H1 (cell line): ENCODE results near the gene GAREM2. TPM values are rescaled to one million over a fixed set of nuclear protein-coding genes. Genes with fewer than 3 reads are reported as not detected.

Source experiments
- CTCF ChIA-PET: fragments of 300-600 bp; sonication (Branson Sonifier 250); formaldehyde crosslinking; loops from one replicate; lab custom pipeline; 2021; ENCODE audit not compliant: partially characterized antibody; lab: Charles Lee
- POLR2A ChIA-PET: fragments of 300-600 bp; sonication (Branson Sonifier 250); formaldehyde crosslinking; loops from one replicate; lab custom pipeline; 2021; ENCODE audit warnings: inconsistent platforms; ENCODE audit not compliant: partially characterized antibody; lab: Charles Lee
- DNase-seq, 2 experiments: peaks; one replicate each; pipeline versions ENCODE4 v3.0.0 to v3.0.0-alpha.2; 2010 to 2022; ENCODE audit warnings: low spot score in 2 of 2, low read depth in 1 of 2, mixed read lengths in 1 of 2
- FAIRE-seq: peaks from 2 replicates; lab custom pipeline; 2011; peaks lifted over from hg19 to GRCh38; lab: Jason Lieb, UNC
- H2AFZ ChIP-seq: 2 replicates; pipeline ENCODE4 v1.8.1; 2012; ENCODE audit warnings: low read length, inconsistent platforms
- H2AK5ac ChIP-seq: 2 replicates; pipeline ENCODE4 v1.6.1; 2013; ENCODE audit warnings: low read depth, low read length
- H2BK120ac ChIP-seq: replicated peaks from 2 replicates; pipeline ENCODE3; 2013; ENCODE audit warnings: low read depth, low read length, inconsistent platforms
- H2BK12ac ChIP-seq: 2 replicates; pipeline ENCODE4 v1.6.1; 2013; ENCODE audit warnings: low read depth, low read length
- H2BK15ac ChIP-seq: 2 replicates; pipeline ENCODE4 v1.6.1; 2013; ENCODE audit warnings: low read length
- H2BK20ac ChIP-seq: 2 replicates; pipeline ENCODE4 v1.6.1; 2013; ENCODE audit warnings: low read length
- H2BK5ac ChIP-seq: 2 replicates; pipeline ENCODE4 v1.6.1; 2013; ENCODE audit warnings: low read depth, low read length
- H3K14ac ChIP-seq: 2 replicates; pipeline ENCODE4 v1.6.1; 2013; ENCODE audit warnings: inconsistent platforms; ENCODE audit not compliant: insufficient read length
- H3K18ac ChIP-seq: 2 replicates; pipeline ENCODE4 v1.6.1; 2013; ENCODE audit warnings: low read length; ENCODE audit errors: extremely low read depth
- H3K23ac ChIP-seq: 2 replicates; pipeline ENCODE4 v1.6.1; 2013; ENCODE audit warnings: inconsistent platforms; ENCODE audit not compliant: insufficient read length
- H3K23me2 ChIP-seq: 2 replicates; pipeline ENCODE4 v1.6.1; 2013; ENCODE audit warnings: low read depth, low read length
- H3K27ac ChIP-seq: 2 replicates; pipeline ENCODE4 v1.6.1; 2011; ENCODE audit warnings: low read depth, low read length, inconsistent platforms
- H3K27me3 ChIP-seq, 4 experiments: replicated peaks in 1 of 4; 1 replicate in 1 of 4; 2 replicates in 3 of 4; pipeline versions ENCODE4 v1.6.1 to v1.8.1; 2011 to 2013; ENCODE audit warnings: low read length in 3 of 4, mild to moderate bottlenecking in 3 of 4, inconsistent platforms in 2 of 4, mixed read lengths in 2 of 4, moderate library complexity in 1 of 4; ENCODE audit not compliant: control insufficient read depth in 3 of 4, insufficient read depth in 3 of 4; ENCODE audit errors: extremely low read depth in 1 of 4
- H3K36me3 ChIP-seq, 4 experiments: 2 replicates each; pipeline versions ENCODE4 v1.6.1 to v1.8.1; 2011 to 2013; ENCODE audit warnings: mild to moderate bottlenecking in 4 of 4, low read length in 3 of 4, moderate library complexity in 2 of 4, control low read depth in 1 of 4, inconsistent platforms in 1 of 4; ENCODE audit not compliant: insufficient read depth in 4 of 4, control insufficient read depth in 2 of 4
- H3K4ac ChIP-seq: replicated peaks from 2 replicates; pipeline ENCODE3; 2013; ENCODE audit warnings: low read length, low read depth, mixed read lengths, inconsistent platforms; ENCODE audit not compliant: insufficient read length
- H3K4me1 ChIP-seq, 4 experiments: replicated peaks in 1 of 4; 1 replicate in 1 of 4; 2 replicates in 3 of 4; pipeline versions ENCODE4 v1.6.1 to v1.8.1; 2011 to 2013; ENCODE audit warnings: low read length in 3 of 4, inconsistent platforms in 2 of 4, mixed read lengths in 1 of 4; ENCODE audit not compliant: insufficient read depth in 4 of 4, control insufficient read depth in 3 of 4
- H3K4me2 ChIP-seq, 2 experiments: 2 replicates each; pipeline versions ENCODE4 v1.6.1 to v1.8.1; 2011 to 2013; ENCODE audit warnings: low read depth in 2 of 2, low read length in 2 of 2, control low read depth in 1 of 2, inconsistent platforms in 1 of 2, mild to moderate bottlenecking in 1 of 2; ENCODE audit not compliant: insufficient read depth in 1 of 2
- H3K4me3 ChIP-seq, 4 experiments: fragments of 200-600, 300-600 bp in 1 of 4; sonication (generic), shearing (Covaris generic), sonication (Bioruptor Twin) in 1 of 4; 2 replicates each; pipeline versions ENCODE4 v1.5.1 to v1.8.1; 2011 to 2016; ENCODE audit warnings: low read length in 4 of 4, low read depth in 3 of 4, control low read depth in 2 of 4, inconsistent platforms in 2 of 4, mild to moderate bottlenecking in 2 of 4, mixed read lengths in 1 of 4, moderate library complexity in 1 of 4; ENCODE audit not compliant: insufficient read depth in 2 of 4; ENCODE audit errors: extremely low read depth in 1 of 4
- H3K56ac ChIP-seq: replicated peaks from 2 replicates; pipeline ENCODE3; 2013; ENCODE audit warnings: low read depth, mild to moderate bottlenecking, mixed read lengths, low read length, inconsistent platforms; ENCODE audit not compliant: insufficient read length
- H3K79me1 ChIP-seq: 2 replicates; pipeline ENCODE4 v1.6.1; 2013; ENCODE audit warnings: low read depth, low read length, control low read depth
- H3K79me2 ChIP-seq, 2 experiments: 2 replicates each; pipeline versions ENCODE4 v1.6.1 to v1.8.1; 2012 to 2013; ENCODE audit warnings: low read length in 2 of 2, mild to moderate bottlenecking in 2 of 2, inconsistent platforms in 1 of 2; ENCODE audit not compliant: insufficient read depth in 2 of 2, control insufficient read depth in 1 of 2
- H3K9ac ChIP-seq, 4 experiments: replicated peaks in 1 of 4; 1 replicate in 1 of 4; 2 replicates in 3 of 4; pipeline versions ENCODE4 v1.6.1 to v1.8.1; 2011 to 2013; ENCODE audit warnings: low read depth in 3 of 4, low read length in 3 of 4, control low read depth in 2 of 4, mild to moderate bottlenecking in 2 of 4, moderate library complexity in 2 of 4, inconsistent platforms in 1 of 4; ENCODE audit errors: extremely low read depth in 1 of 4
- H3K9me3 ChIP-seq, 2 experiments: 2 replicates each; pipeline versions ENCODE4 v1.6.1 to v1.8.1; 2012 to 2013; ENCODE audit warnings: mild to moderate bottlenecking in 2 of 2, moderate library complexity in 2 of 2, control low read depth in 1 of 2, inconsistent platforms in 1 of 2, low read depth in 1 of 2, low read length in 1 of 2, mixed read lengths in 1 of 2; ENCODE audit not compliant: insufficient read depth in 2 of 2
- H4K20me1 ChIP-seq, 2 experiments: replicated peaks in 1 of 2; 2 replicates each; pipeline versions ENCODE3 to v1.8.1; 2011 to 2013; ENCODE audit warnings: inconsistent platforms in 2 of 2, low read length in 2 of 2, mild to moderate bottlenecking in 1 of 2; ENCODE audit not compliant: insufficient read depth in 2 of 2, control insufficient read depth in 1 of 2
- H4K5ac ChIP-seq: 2 replicates; pipeline ENCODE4 v1.6.1; 2013; ENCODE audit warnings: low read length, low read depth, mixed read lengths, inconsistent platforms; ENCODE audit not compliant: insufficient read length
- H4K8ac ChIP-seq: 2 replicates; pipeline ENCODE4 v1.8.0; 2013; ENCODE audit warnings: mild to moderate bottlenecking, moderate library complexity, low read length, inconsistent platforms; ENCODE audit not compliant: insufficient read depth; ENCODE audit errors: extremely low read depth
- H4K91ac ChIP-seq: replicated peaks from 2 replicates; pipeline ENCODE3; 2013; ENCODE audit warnings: low read length, mixed read lengths, inconsistent platforms; ENCODE audit not compliant: insufficient read length
- EZH2 ChIP-seq: fragments of 200-600 bp; sonication (generic); IDR thresholded peaks from 2 replicates; pipeline ENCODE4 v1.7.1; 2012; ENCODE audit warnings: low read depth, mild to moderate bottlenecking, moderate library complexity, low read length, inconsistent platforms; ENCODE audit not compliant: severe bottlenecking
- FOSL1 ChIP-seq: IDR thresholded peaks from 2 replicates; pipeline ENCODE4 v1.6.1; 2011; ENCODE audit warnings: mild to moderate bottlenecking, low read depth, low read length, moderate library complexity; ENCODE audit not compliant: insufficient read depth
- JUN ChIP-seq: IDR thresholded peaks from 2 replicates; pipeline ENCODE4 v1.6.1; 2011; ENCODE audit warnings: low read depth, mild to moderate bottlenecking, improper control_type of control experiment, low read length
- JUND ChIP-seq: IDR thresholded peaks from 2 replicates; pipeline ENCODE4 v1.6.1; 2011; ENCODE audit warnings: mild to moderate bottlenecking, improper control_type of control experiment, low read length
- SIN3A ChIP-seq, 2 experiments: IDR thresholded peaks in 1 of 2; conservative IDR thresholded peaks in 1 of 2; 2 replicates each; pipeline ENCODE4 v1.6.1; 2011 to 2012; ENCODE audit warnings: low read length in 2 of 2, improper control_type of control experiment in 1 of 2, low read depth in 1 of 2, mild to moderate bottlenecking in 1 of 2
- SIX5 ChIP-seq: IDR thresholded peaks from 2 replicates; pipeline ENCODE4 v1.6.1; 2011; ENCODE audit warnings: mild to moderate bottlenecking, low read depth, low read length
- TAF1 ChIP-seq: IDR thresholded peaks from 2 replicates; pipeline ENCODE4 v1.6.1; 2011; ENCODE audit warnings: mild to moderate bottlenecking, low read depth, low read length
- TAF7 ChIP-seq: optimal IDR thresholded peaks from 2 replicates; pipeline ENCODE3; 2011; ENCODE audit warnings: low read depth, mild to moderate bottlenecking, inconsistent platforms, low read length, moderate library complexity, borderline replicate concordance
- TCF12 ChIP-seq: IDR thresholded peaks from 2 replicates; pipeline ENCODE4 v1.6.1; 2011; ENCODE audit warnings: low read depth, mild to moderate bottlenecking, low read length
- WGBS, 2 experiments: shearing (Covaris generic) in 1 of 2; methylation state at CpG; one replicate each; pipeline versions ENCODE4 v1.1.6 to v1.1.7; 2013 to 2015; ENCODE audit warnings: low lambda C conversion rate in 2 of 2, mixed read lengths in 2 of 2, inconsistent platforms in 1 of 2, low coverage in 1 of 2, missing lambda C conversion rate in 1 of 2; ENCODE audit not compliant: insufficient replicate concordance in 2 of 2, insufficient coverage in 1 of 2, insufficient read length in 1 of 2; ENCODE audit errors: extremely low coverage in 1 of 2, missing lambda C conversion rate in 1 of 2; 5-methylcytosine and 5-hydroxymethylcytosine counted together
- polyA plus RNA-seq, 7 experiments: library from polyadenylated mRNA; depleted of rRNA in 3 of 7; stranded (reverse) in 5 of 7; unstranded in 2 of 7; fragments of >200 nt in 5 of 7; fragments of 200-250 nt in 2 of 7; gene quantifications; 1 replicate in 5 of 7; 2 replicates in 1 of 7; 4 replicates in 1 of 7; pipeline versions ENCODE4 v1.2.1 to v1.2.3, GENCODE V29; 2011 to 2013; ENCODE audit warnings: missing spikeins in 2 of 7, mixed read lengths in 2 of 7
- total RNA-seq: library from RNA; stranded (reverse); fragmentation: NEBNext Ultra II Directional; extraction: Animal tissue kit (Norgen Biotek cat#: 25700); gene quantifications from 2 replicates; pipeline ENCODE4 v1.2.1, GENCODE V29; 2021

The GAREM2 gene
- total and polyA plus RNA-seq, 2 of the 8 experiments (the other 6 are each of a cell fraction or from before 2014, with no cell fraction given) = 19.9 TPM

DNA sequence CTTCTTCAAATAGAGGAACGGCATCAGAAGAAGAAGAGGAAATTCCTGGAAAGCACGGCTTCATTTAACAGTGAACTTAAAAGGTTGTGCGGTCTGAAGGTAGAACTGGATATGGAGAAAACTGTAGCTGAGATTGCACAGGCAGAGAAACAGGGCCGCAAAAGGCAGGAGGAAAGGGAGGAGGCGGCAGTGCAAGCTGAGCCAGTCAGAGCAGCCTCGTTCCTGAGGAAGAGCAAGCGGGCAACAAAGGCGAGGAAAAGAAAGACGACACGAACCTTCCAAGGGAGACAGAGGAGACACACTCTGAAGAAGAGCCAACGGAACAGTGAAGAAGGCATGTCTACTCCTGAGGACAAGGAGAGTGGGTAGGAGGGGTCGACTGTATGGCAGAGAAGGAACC is 22.6 kb upstream of the GAREM2 start:
- Histone ChIP-seq H2BK20ac (no peak overlapping the region), H3K27ac (no peak overlapping the region), H3K79me1 (no peaks in the 10 kb centered on the region), H3K23me2 (no peaks in the 10 kb centered on the region), H3K4me3 (no peak overlapping the region), H4K5ac (no peak overlapping the region), H3K14ac (no peak overlapping the region), H2AK5ac (no peak overlapping the region), H3K27me3 (no peaks in the 10 kb centered on the region; a peak in 1 of 7 replicates), H3K4ac (no peak overlapping the region), H3K56ac (no peak overlapping the region), H3K79me2 (no peaks in the 10 kb centered on the region), H2BK120ac (no peak overlapping the region), H2BK5ac (no peak overlapping the region), H4K8ac (no peak overlapping the region), H2BK12ac (no peak overlapping the region), H3K9ac (no peak overlapping the region), H2BK15ac (no peak overlapping the region), H3K23ac (no peak overlapping the region), H3K4me1 (no peaks in the 10 kb centered on the region), H4K20me1 (no peaks in the 10 kb centered on the region), H3K9me3 (no peaks in the 10 kb centered on the region), H3K18ac (no peak overlapping the region), H4K91ac (no peak overlapping the region), H3K4me2 (no peak overlapping the region), H3K36me3 (no peaks in the 10 kb centered on the region), H2AFZ (no peak overlapping the region)
- CTCF ChIA-PET = interaction anchor here (9.7 to 11.3 kb wide), 3 partner anchors 64 to 201 kb away, joined by 81 to 92 read pairs (median 81); no protein-coding TSS in a partner anchor
- FAIRE-seq = no peak
- WGBS, 2 experiments = 90% methylated on average over 12 of the region's 12 CpGs; no CpG with 5 or more reads in 1 of the 2 experiments
- DNase-seq = no peak
- TF ChIP-seq SIN3A (conservative IDR thresholded peaks at IDR 0.05 in 1 of 2, IDR thresholded peaks at IDR 0.05 in 1 of 2; ENCODE audit: low read depth in 1 of 2, low read length in 2 of 2) (no peak), SIX5 (no peak), TAF1 (no peak), TAF7 (no peak), TCF12 (no peak), JUND (no peak), JUN (no peak), FOSL1 (no peak), EZH2 (no peak)
- POLR2A ChIA-PET = no interaction called here
